GM23338 (cell line): ENCODE results near the gene SKIC8. TPM values are rescaled to one million over a fixed set of nuclear protein-coding genes. Genes with fewer than 3 reads are reported as not detected.

ENCODE experiments used
- ATAC-seq: fragments of 200-7000 bp; cut with Tn5 transposase; 3 replicates; pipeline ENCODE4 v1.9.1; 2020
- DNase-seq: peaks from one replicate; pipeline ENCODE4 v3.0.0-alpha.2; 2015; ENCODE audit warnings: low spot score
- H2AFZ ChIP-seq: fragments of 200-600 bp; sonication (generic); 2 replicates; pipeline ENCODE4 v1.8.0; 2016; ENCODE audit warnings: antibody characterized with exemption, mild to moderate bottlenecking, moderate library complexity
- H3F3A ChIP-seq: fragments of 200-600 bp; sonication (generic); replicated peaks from 2 replicates; pipeline ENCODE4 v1.8.0; 2017; ENCODE audit warnings: antibody characterized with exemption, mixed run types, low read depth
- H3K27ac ChIP-seq: fragments of 200-600 bp; sonication (generic); 2 replicates; pipeline ENCODE4 v1.6.1; 2016; ENCODE audit warnings: low read depth
- H3K27me3 ChIP-seq: fragments of 200-600 bp; sonication (generic); 2 replicates; pipeline ENCODE4 v1.8.0; 2016; ENCODE audit warnings: mild to moderate bottlenecking, mixed run types, moderate library complexity; ENCODE audit not compliant: insufficient read depth
- H3K36me3 ChIP-seq: fragments of 200-600 bp; sonication (generic); 2 replicates; pipeline ENCODE4 v1.8.0; 2016; ENCODE audit warnings: mild to moderate bottlenecking; ENCODE audit not compliant: insufficient read depth
- H3K4me1 ChIP-seq: fragments of 200-600 bp; sonication (generic); 2 replicates; pipeline ENCODE4 v1.8.0; 2016; ENCODE audit warnings: mild to moderate bottlenecking, moderate library complexity; ENCODE audit not compliant: insufficient read depth
- H3K4me2 ChIP-seq: fragments of 200-600 bp; sonication (generic); 2 replicates; pipeline ENCODE4 v1.7.1; 2017; ENCODE audit warnings: mixed run types
- H3K4me3 ChIP-seq: fragments of 200-600 bp; sonication (generic); 2 replicates; pipeline ENCODE4 v1.6.1; 2016; ENCODE audit warnings: mixed run types
- H3K79me2 ChIP-seq: fragments of 200-600 bp; sonication (generic); replicated peaks from 2 replicates; pipeline ENCODE4 v1.8.0; 2017; ENCODE audit warnings: mild to moderate bottlenecking; ENCODE audit not compliant: insufficient read depth
- H3K9me2 ChIP-seq: fragments of 200-600 bp; sonication (generic); 2 replicates; pipeline ENCODE4 v1.8.0; 2017; ENCODE audit not compliant: insufficient read depth
- H4K20me1 ChIP-seq: fragments of 200-600 bp; sonication (generic); replicated peaks from 2 replicates; pipeline ENCODE4 v1.8.0; 2017; ENCODE audit warnings: mild to moderate bottlenecking; ENCODE audit not compliant: insufficient read depth
- H3K27ac Mint-ChIP-seq: 2 replicates; pipeline ENCODE4 v1.8.0; 2020; ENCODE audit warnings: inconsistent platforms, mild to moderate bottlenecking, moderate library complexity, mixed read lengths
- H3K27me3 Mint-ChIP-seq: 3 replicates; pipeline ENCODE4 v1.8.0; 2022; ENCODE audit warnings: low read depth, mild to moderate bottlenecking, moderate library complexity, mixed read lengths, inconsistent platforms; ENCODE audit not compliant: insufficient read depth, poor library complexity
- H3K36me3 Mint-ChIP-seq: 3 replicates; pipeline ENCODE4 v1.8.0; 2021; ENCODE audit warnings: low read depth, mild to moderate bottlenecking, inconsistent platforms, moderate library complexity, mixed read lengths
- H3K4me1 Mint-ChIP-seq: 3 replicates; pipeline ENCODE4 v1.8.0; 2020; ENCODE audit warnings: mild to moderate bottlenecking, inconsistent platforms, mixed read lengths
- H3K4me3 Mint-ChIP-seq: 3 replicates; pipeline ENCODE4 v1.8.0; 2021; ENCODE audit warnings: moderate library complexity, mild to moderate bottlenecking, inconsistent platforms, mixed read lengths
- H3K9me3 Mint-ChIP-seq: 3 replicates; pipeline ENCODE4 v1.8.0; 2020; ENCODE audit warnings: moderate library complexity, mild to moderate bottlenecking, inconsistent platforms, mixed read lengths
- CREB1 ChIP-seq: fragments of 250-450 bp; sonication (Bioruptor Pico); IDR thresholded peaks from 2 replicates; pipeline ENCODE4 v1.5.0; 2020; ENCODE audit warnings: low read depth, mild to moderate bottlenecking, moderate library complexity
- CTCF ChIP-seq, 2 experiments: fragments of 200-600 bp in 1 of 2; sonication (generic) in 1 of 2; conservative IDR thresholded peaks; 2 replicates each; pipeline versions ENCODE4 v1.5.1 to v1.6.1; 2016 to 2017; ENCODE audit warnings: antibody characterized with exemption in 2 of 2, low read depth in 2 of 2, mild to moderate bottlenecking in 2 of 2, moderate library complexity in 1 of 2
- ETS1 ChIP-seq: IDR thresholded peaks from 2 replicates; pipeline ENCODE4 v1.6.1; 2016; ENCODE audit warnings: antibody characterized with exemption
- EZH2 ChIP-seq: fragments of 200-600 bp; sonication (generic); IDR thresholded peaks from one replicate; pipeline ENCODE4 v1.8.0; 2017; ENCODE audit warnings: antibody characterized with exemption, mild to moderate bottlenecking, low read depth; ENCODE audit not compliant: unreplicated experiment
- EZH2phosphoT487 ChIP-seq: fragments of 200-600 bp; sonication (generic); IDR thresholded peaks from one replicate; pipeline ENCODE4 v1.8.1; 2018; ENCODE audit warnings: antibody characterized with exemption; ENCODE audit not compliant: unreplicated experiment
- JUNB ChIP-seq: IDR thresholded peaks from one replicate; pipeline ENCODE4 v1.6.1; 2016; ENCODE audit warnings: antibody characterized with exemption; ENCODE audit not compliant: unreplicated experiment
- NANOG ChIP-seq: IDR thresholded peaks from 2 replicates; pipeline ENCODE4 v1.6.1; 2016; ENCODE audit warnings: antibody characterized with exemption, borderline replicate concordance
- POLR2AphosphoS5 ChIP-seq: IDR thresholded peaks from 2 replicates; pipeline ENCODE4 v1.6.1; 2016; ENCODE audit warnings: antibody characterized with exemption, low read depth
- STAT1 ChIP-seq: IDR thresholded peaks from one replicate; pipeline ENCODE4 v1.6.1; 2016; ENCODE audit warnings: antibody characterized with exemption; ENCODE audit not compliant: unreplicated experiment
- ZNF114 ChIP-seq: fragments of 250-450 bp; sonication (Bioruptor Pico); IDR thresholded peaks from 2 replicates; pipeline ENCODE4 v1.5.0; 2020; ENCODE audit warnings: mild to moderate bottlenecking, moderate library complexity
- ZNF331 ChIP-seq: fragments of 250-450 bp; sonication (Bioruptor Pico); IDR thresholded peaks from 2 replicates; pipeline ENCODE4 v1.5.0; 2020; ENCODE audit warnings: low read depth, mild to moderate bottlenecking, moderate library complexity
- polyA plus RNA-seq: library from polyadenylated mRNA; unstranded; fragments of >200 nt; fragmentation: Nextera tagmentation; extraction: Ambion mirVana; gene quantifications from 2 replicates; pipeline ENCODE4 v1.2.1, GENCODE V29; 2016
- total RNA-seq: library from RNA; depleted of rRNA; stranded (reverse); fragments of >200 nt; shearing (Covaris generic); gene quantifications from 2 replicates; pipeline ENCODE4 v1.2.3, GENCODE V29; 2014
- TF ChIP-seq, protein P1 (sequence below): IDR thresholded peaks from one replicate; pipeline ENCODE4 v1.6.1; 2018; ENCODE audit warnings: antibody characterized with exemption; ENCODE audit not compliant: unreplicated experiment

The SKIC8 gene
- total and polyA plus RNA-seq, 2 experiments from 2014 or later: 59.4 to 73.8 TPM

DNA sequence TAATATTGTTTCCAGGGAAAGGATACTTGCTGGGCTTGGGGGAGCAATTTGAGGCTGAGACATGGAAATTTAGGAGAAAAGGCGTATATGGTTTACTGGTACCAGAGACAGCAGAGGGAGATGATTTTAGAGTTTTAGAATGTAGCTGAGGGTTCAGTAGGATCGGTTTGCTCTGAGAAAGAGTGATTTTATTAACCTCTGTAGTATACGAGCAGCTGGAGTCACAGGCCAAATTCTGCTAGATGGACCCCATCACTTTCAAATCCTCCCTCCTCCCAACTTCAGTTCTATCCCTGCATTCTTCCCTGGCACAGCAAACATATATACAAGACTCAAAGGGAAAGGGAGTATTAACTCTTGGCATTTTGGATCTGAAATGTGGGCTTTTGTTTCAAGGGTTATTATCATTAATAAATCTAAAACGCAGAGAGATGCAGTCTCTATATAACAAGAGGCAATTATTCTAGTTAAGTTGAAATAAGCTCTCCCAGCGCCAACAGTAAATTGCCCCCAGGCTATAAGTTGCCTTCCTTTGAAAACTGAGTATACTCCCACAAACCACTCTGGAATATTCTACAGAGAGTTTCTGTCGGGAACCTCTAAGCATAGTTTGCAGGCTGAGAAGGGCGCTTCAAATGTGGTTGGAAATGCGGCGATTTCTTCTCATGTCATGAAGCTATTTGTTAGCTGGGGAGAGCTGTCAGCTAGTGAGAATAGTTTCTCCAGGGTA, 46.2 kb upstream of the SKIC8 start (continued):
- TF ChIP-seq ETS1 (no peak), STAT1 (no peak), ZNF331 (CRISPR knock-in tag) (no peak), EZH2 (no peak)
- TF ChIP-seq, protein P1, sequence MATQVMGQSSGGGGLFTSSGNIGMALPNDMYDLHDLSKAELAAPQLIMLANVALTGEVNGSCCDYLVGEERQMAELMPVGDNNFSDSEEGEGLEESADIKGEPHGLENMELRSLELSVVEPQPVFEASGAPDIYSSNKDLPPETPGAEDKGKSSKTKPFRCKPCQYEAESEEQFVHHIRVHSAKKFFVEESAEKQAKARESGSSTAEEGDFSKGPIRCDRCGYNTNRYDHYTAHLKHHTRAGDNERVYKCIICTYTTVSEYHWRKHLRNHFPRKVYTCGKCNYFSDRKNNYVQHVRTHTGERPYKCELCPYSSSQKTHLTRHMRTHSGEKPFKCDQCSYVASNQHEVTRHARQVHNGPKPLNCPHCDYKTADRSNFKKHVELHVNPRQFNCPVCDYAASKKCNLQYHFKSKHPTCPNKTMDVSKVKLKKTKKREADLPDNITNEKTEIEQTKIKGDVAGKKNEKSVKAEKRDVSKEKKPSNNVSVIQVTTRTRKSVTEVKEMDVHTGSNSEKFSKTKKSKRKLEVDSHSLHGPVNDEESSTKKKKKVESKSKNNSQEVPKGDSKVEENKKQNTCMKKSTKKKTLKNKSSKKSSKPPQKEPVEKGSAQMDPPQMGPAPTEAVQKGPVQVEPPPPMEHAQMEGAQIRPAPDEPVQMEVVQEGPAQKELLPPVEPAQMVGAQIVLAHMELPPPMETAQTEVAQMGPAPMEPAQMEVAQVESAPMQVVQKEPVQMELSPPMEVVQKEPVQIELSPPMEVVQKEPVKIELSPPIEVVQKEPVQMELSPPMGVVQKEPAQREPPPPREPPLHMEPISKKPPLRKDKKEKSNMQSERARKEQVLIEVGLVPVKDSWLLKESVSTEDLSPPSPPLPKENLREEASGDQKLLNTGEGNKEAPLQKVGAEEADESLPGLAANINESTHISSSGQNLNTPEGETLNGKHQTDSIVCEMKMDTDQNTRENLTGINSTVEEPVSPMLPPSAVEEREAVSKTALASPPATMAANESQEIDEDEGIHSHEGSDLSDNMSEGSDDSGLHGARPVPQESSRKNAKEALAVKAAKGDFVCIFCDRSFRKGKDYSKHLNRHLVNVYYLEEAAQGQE: no peak

GRCh38 chr15:78343276-78344060, 44.1 kb upstream of the SKIC8 start:
- DNase-seq (no peak), ATAC-seq (no peak)
- H3K4me2 ChIP-seq: no peak overlapping the region
- no peaks in the 10 kb centered on the region for H3K9me2 ChIP-seq
- H3K4me1 Mint-ChIP-seq: peaks cover 34% of the 10 kb centered on the region
- no peak overlapping the region for H2AFZ ChIP-seq
- H3K79me2 ChIP-seq: no peaks in the 10 kb centered on the region; the same call in 1 of the 2 replicates
- H3K27ac Mint-ChIP-seq: no peak overlapping the region
- H4K20me1 ChIP-seq: no peaks in the 10 kb centered on the region; the same call in 1 of the 2 replicates
- H3K36me3 Mint-ChIP-seq: peaks cover 53% of the 10 kb centered on the region
- H3K4me1 ChIP-seq: peaks cover 15% of the 10 kb centered on the region
- peaks cover 24% of the 10 kb centered on the region for H3K27me3 Mint-ChIP-seq
- no peaks in the 10 kb centered on the region for H3K9me3 Mint-ChIP-seq
- peaks cover 24% of the 10 kb centered on the region for H3K36me3 ChIP-seq
- H3K4me3 Mint-ChIP-seq: no peak overlapping the region
- 0 out of 2 replicates have a peak, but pooled peaks cover 4% of the 10 kb centered on the region for H3F3A ChIP-seq
- H3K27ac ChIP-seq: no peak overlapping the region
- H3K4me3 ChIP-seq: no peak overlapping the region
- peaks cover 38% of the 10 kb centered on the region for H3K27me3 ChIP-seq
- no peak for TF ChIP-seq STAT1
- no peak for TF ChIP-seq ZNF114 (CRISPR knock-in tag)
- no peak for TF ChIP-seq JUNB
- no peak for TF ChIP-seq ETS1
- no peak for TF ChIP-seq CTCF (conservative IDR thresholded peaks at IDR 0.05; ENCODE audit: low read depth in 2 of 2)
- TF ChIP-seq EZH2phosphoT487: no peak
- TF ChIP-seq POLR2AphosphoS5: no peak
- no peak for TF ChIP-seq NANOG
- TF ChIP-seq, protein P1: no peak
- no peak for TF ChIP-seq EZH2
- TF ChIP-seq CREB1 (CRISPR knock-in tag): no peak
- no peak for TF ChIP-seq ZNF331 (CRISPR knock-in tag)
